IgD-negative memory B cell (primary cell): ENCODE measurements around the gene MGRN1. TPM values are rescaled to one million over a fixed set of nuclear protein-coding genes. Genes with fewer than 3 reads are reported as not detected.
A peak's percentile ranks its signal among the peaks of the same experiment; 100 is the strongest.

ENCODE experiments used
- H3K27ac Mint-ChIP-seq, 3 donors: one replicate each; pipeline ENCODE4 v1.8.0; 2020 to 2022; ENCODE audit warnings: mild to moderate bottlenecking in 3 of 3, mixed read lengths in 3 of 3, moderate library complexity in 1 of 3
- H3K27me3 Mint-ChIP-seq: one replicate; pipeline ENCODE4 v1.8.0; 2021; ENCODE audit warnings: mixed read lengths
- H3K36me3 Mint-ChIP-seq: one replicate; pipeline ENCODE4 v1.8.0; 2020; ENCODE audit warnings: mild to moderate bottlenecking, mixed read lengths
- H3K4me1 Mint-ChIP-seq, 3 donors: one replicate each; pipeline ENCODE4 v1.8.0; 2020 to 2022; ENCODE audit warnings: mixed read lengths in 3 of 3, mild to moderate bottlenecking in 1 of 3
- H3K4me3 Mint-ChIP-seq, 4 donors: one replicate each; pipeline ENCODE4 v1.8.0; 2020 to 2022; ENCODE audit warnings: mild to moderate bottlenecking in 4 of 4, mixed read lengths in 4 of 4, moderate library complexity in 3 of 4
- H3K9me3 Mint-ChIP-seq, 3 donors: one replicate each; pipeline ENCODE4 v1.8.0; 2020 to 2021; ENCODE audit warnings: mixed read lengths in 3 of 3, mild to moderate bottlenecking in 1 of 3
- polyA plus RNA-seq: library from polyadenylated mRNA; unstranded; fragments of 300-500 nt; fragmentation: Illumina TruSeq; gene quantifications from one replicate; pipeline ENCODE4 v1.2.3, GENCODE V29; 2021

Gene MGRN1
- polyA plus RNA-seq, 1 donor from 2014 or later: 8.5 TPM

- Mint-ChIP-seq H3K4me3 (no peak overlapping the region), H3K27me3 (no peaks in the 10 kb centered on the region), H3K27ac (peak overlapping the region in 1 of 3 donors; percentile 73), H3K36me3 (no peaks in the 10 kb centered on the region), H3K4me1 (no peaks in the 10 kb centered on the region), H3K9me3 (no peaks in the 10 kb centered on the region)
Measured at GRCh38 chr16:4685776-4686496, 61.3 kb downstream of the MGRN1 start.

GRCh38 chr16:4686497-4687210, 62.0 kb downstream of the MGRN1 start:
- Mint-ChIP-seq H3K27me3 (no peaks in the 10 kb centered on the region), H3K4me3 (peak overlapping the region in 1 of 4 donors; percentile 43), H3K36me3 (no peaks in the 10 kb centered on the region), H3K9me3 (no peaks in the 10 kb centered on the region), H3K27ac (no peak overlapping the region), H3K4me1 (no peaks in the 10 kb centered on the region)

- Mint-ChIP-seq H3K4me1 (peaks cover 0 to 1% (median under 1%) of the 10 kb centered on the region in 3 donors), H3K36me3 (no peaks in the 10 kb centered on the region), H3K4me3 (no peak overlapping the region), H3K27me3 (no peaks in the 10 kb centered on the region), H3K9me3 (no peaks in the 10 kb centered on the region), H3K27ac (no peak overlapping the region)
Measured at GRCh38 chr16:4687416-4687815, 62.8 kb downstream of the MGRN1 start.

GRCh38 chr16:4687946-4688673, 63.5 kb downstream of the MGRN1 start:
- Mint-ChIP-seq H3K9me3 (no peaks in the 10 kb centered on the region), H3K36me3 (no peaks in the 10 kb centered on the region), H3K27me3 (no peaks in the 10 kb centered on the region), H3K4me1 (peaks cover 0 to 5% (median 4%) of the 10 kb centered on the region in 3 donors), H3K27ac (no peak overlapping the region), H3K4me3 (no peak overlapping the region)

- peaks cover 0 to 5% (median 4%) of the 10 kb centered on the region in 3 donors for H3K4me1 Mint-ChIP-seq
- H3K27ac Mint-ChIP-seq: no peak overlapping the region
- no peaks in the 10 kb centered on the region for H3K27me3 Mint-ChIP-seq
- no peak overlapping the region for H3K4me3 Mint-ChIP-seq
- no peaks in the 10 kb centered on the region for H3K36me3 Mint-ChIP-seq
- H3K9me3 Mint-ChIP-seq: no peaks in the 10 kb centered on the region
Measured at GRCh38 chr16:4688674-4689045, 64.0 kb downstream of the MGRN1 start.

GRCh38 chr16:4689091-4689671, 64.6 kb downstream of the MGRN1 start:
- Mint-ChIP-seq H3K4me1 (peaks cover 0 to 5% (median 4%) of the 10 kb centered on the region in 3 donors), H3K27ac (no peak overlapping the region), H3K36me3 (no peaks in the 10 kb centered on the region)

GRCh38 chr16:4689864-4690704, 65.5 kb downstream of the MGRN1 start:
- Mint-ChIP-seq H3K4me1 (peaks cover 0 to 5% (median 4%) of the 10 kb centered on the region in 3 donors), H3K27me3 (no peaks in the 10 kb centered on the region), H3K9me3 (no peaks in the 10 kb centered on the region), H3K27ac (no peak overlapping the region), H3K4me3 (peak overlapping the region in 1 of 4 donors; percentile 28), H3K36me3 (no peaks in the 10 kb centered on the region)

More at GRCh38 chr16:4689091-4689671, 64.6 kb downstream of the MGRN1 start:
- H3K27me3 Mint-ChIP-seq: no peaks in the 10 kb centered on the region
- no peak overlapping the region for H3K4me3 Mint-ChIP-seq
- no peaks in the 10 kb centered on the region for H3K9me3 Mint-ChIP-seq

- Mint-ChIP-seq H3K27ac (peak overlapping the region in 2 of 3 donors; percentile 35 to 63), H3K9me3 (no peaks in the 10 kb centered on the region), H3K4me1 (peaks cover 0 to 8% (median 6%) of the 10 kb centered on the region in 3 donors), H3K4me3 (peak overlapping the region in 2 of 4 donors; percentile 12 to 80), H3K27me3 (no peaks in the 10 kb centered on the region), H3K36me3 (no peaks in the 10 kb centered on the region)
Measured at GRCh38 chr16:4690946-4691665, 66.5 kb downstream of the MGRN1 start.

- Mint-ChIP-seq H3K4me1 (peaks cover 0 to 8% (median 6%) of the 10 kb centered on the region in 3 donors), H3K27me3 (no peaks in the 10 kb centered on the region), H3K4me3 (peak overlapping the region in 3 of 4 donors; percentile 12 to 80 (median 75)), H3K9me3 (no peaks in the 10 kb centered on the region), H3K36me3 (no peaks in the 10 kb centered on the region), H3K27ac (peak overlapping the region in 2 of 3 donors; percentile 35 to 63)
Measured at GRCh38 chr16:4691666-4692412, 67.2 kb downstream of the MGRN1 start.

- Mint-ChIP-seq H3K4me1 (peaks cover 0 to 8% (median 6%) of the 10 kb centered on the region in 3 donors), H3K9me3 (no peaks in the 10 kb centered on the region), H3K36me3 (no peaks in the 10 kb centered on the region), H3K27me3 (no peaks in the 10 kb centered on the region), H3K27ac (peak overlapping the region; percentile 5 to 87 (median 82)), H3K4me3 (peak overlapping the region; percentile 86 to 95 (median 93))
Measured at GRCh38 chr16:4692460-4693295, 68.1 kb downstream of the MGRN1 start.

- peaks cover 0 to 8% (median 6%) of the 10 kb centered on the region in 3 donors for H3K4me1 Mint-ChIP-seq
- H3K36me3 Mint-ChIP-seq: no peaks in the 10 kb centered on the region
- H3K9me3 Mint-ChIP-seq: no peaks in the 10 kb centered on the region
- H3K27me3 Mint-ChIP-seq: no peaks in the 10 kb centered on the region
- H3K27ac Mint-ChIP-seq: peak within 1 kb of the TSS; percentile 81 to 87 (median 82)
- peak within 1 kb of the TSS; percentile 86 to 95 (median 93) for H3K4me3 Mint-ChIP-seq
Measured at GRCh38 chr16:4693296-4693955, 68.8 kb downstream of the MGRN1 start, which contains the start of gene NUDT16L1. NUDT16L1 (plus strand) TSS chr16:4693562; CDS start chr16:4693727, 165 bp downstream.
